NCI-H526 (cell line): ENCODE data around the gene SORCS3.

Experiments used
- DNase-seq, 2 experiments: peaks; one replicate each; lab custom pipeline; 2025; lab: John Stamatoyannopoulos, UW

The SORCS3 gene

GRCh38 chr10:104641187-104641936 lies at the start of gene SORCS3:
TSS of gene SORCS3 (plus strand) at chr10:104641290.
- DNase-seq: no peak

GRCh38 chr10:104591441-104591840 lies 49.6 kb upstream of the SORCS3 start:
- no peak for DNase-seq

- no peak for DNase-seq
Measured at GRCh38 chr10:104601166-104601565, 39.9 kb upstream of the SORCS3 start.

- no peak for DNase-seq
Measured at GRCh38 chr10:104608091-104608828, 32.8 kb upstream of the SORCS3 start.

- no peak for DNase-seq
Measured at GRCh38 chr10:104612571-104613205, 28.4 kb upstream of the SORCS3 start.

GRCh38 chr10:104613406-104613805 lies 27.7 kb upstream of the SORCS3 start:
- DNase-seq: no peak

- DNase-seq: peak in 1 of 2 experiments; percentile 28
Measured at GRCh38 chr10:104614245-104614831, 26.8 kb upstream of the SORCS3 start.

- DNase-seq: no peak
Measured at GRCh38 chr10:104615136-104615535, 26.0 kb upstream of the SORCS3 start.

- no peak for DNase-seq
Measured at GRCh38 chr10:104617831-104618230, 23.3 kb upstream of the SORCS3 start.

GRCh38 chr10:104622175-104622574 lies 18.9 kb upstream of the SORCS3 start:
- no peak for DNase-seq

GRCh38 chr10:104622598-104623209 lies 18.4 kb upstream of the SORCS3 start:
- peak in 1 of 2 experiments; percentile 48 for DNase-seq

GRCh38 chr10:104630731-104631130 lies 10.4 kb upstream of the SORCS3 start:
- DNase-seq: no peak

GRCh38 chr10:104631946-104632345 lies 9.1 kb upstream of the SORCS3 start:
- DNase-seq: no peak

- DNase-seq: no peak
Measured at GRCh38 chr10:104638861-104639589, 2.1 kb upstream of the SORCS3 start.

GRCh38 chr10:104639590-104640338 lies 1.3 kb upstream of the SORCS3 start:
- no peak for DNase-seq

GRCh38 chr10:104640339-104641186 lies 527 bp upstream of the SORCS3 start:
- DNase-seq: no peak

GRCh38 chr10:104641937-104642657 lies 1.0 kb downstream of the SORCS3 start:
- DNase-seq: no peak

- DNase-seq: peak in 1 of 2 experiments; percentile 65
Measured at GRCh38 chr10:104642658-104643302, 1.7 kb downstream of the SORCS3 start.

GRCh38 chr10:104643303-104643663 lies 2.2 kb downstream of the SORCS3 start:
- DNase-seq: no peak
